HepG2 (cell line): Measurements from ENCODE around the gene ATP5PB. TPM values are rescaled to one million over a fixed set of nuclear protein-coding genes. Genes with fewer than 3 reads are reported as not detected.

Experiments used
- BCL6 ChIP-seq: IDR thresholded peaks from 2 replicates; pipeline ENCODE4 v1.6.1; 2016; ENCODE audit warnings: missing genetic modification reagents, missing compliant biosample characterization
- GLI4 ChIP-seq: sonication (generic); formaldehyde crosslinking; IDR thresholded peaks from 2 replicates; pipeline ENCODE4 v1.5.1; 2020; ENCODE audit warnings: missing genetic modification reagents, mild to moderate bottlenecking, moderate library complexity, borderline replicate concordance
- HOXD1 ChIP-seq: sonication (generic); formaldehyde crosslinking; IDR thresholded peaks from 2 replicates; pipeline ENCODE4 v1.5.0; 2020; ENCODE audit warnings: missing genetic modification reagents
- PTBP1 ChIP-seq: fragments of 200-400 bp; formaldehyde crosslinking; IDR thresholded peaks from 2 replicates; pipeline ENCODE4 v1.6.1; 2018; ENCODE audit warnings: low read length, low read depth; ENCODE audit not compliant: poor library complexity, severe bottlenecking
- SIN3A ChIP-seq: IDR thresholded peaks from 2 replicates; pipeline ENCODE4 v1.6.1; 2011; ENCODE audit warnings: low read depth, mild to moderate bottlenecking, control low read depth, low read length, borderline replicate concordance
- TCF12 ChIP-seq, 2 experiments: fragments of 450-650 bp in 1 of 2; sonication (generic) in 1 of 2; formaldehyde crosslinking in 1 of 2; IDR thresholded peaks; 2 replicates each; pipeline versions ENCODE4 v1.6.1 to v1.8.0; 2017 to 2022; ENCODE audit warnings: antibody characterized with exemption in 1 of 2, mild to moderate bottlenecking in 1 of 2, missing genetic modification reagents in 1 of 2, moderate library complexity in 1 of 2
- ZNF292 ChIP-seq: sonication (generic); formaldehyde crosslinking; IDR thresholded peaks from 2 replicates; pipeline ENCODE4 v1.8.1; 2022; ENCODE audit warnings: mild to moderate bottlenecking, low read depth, missing genetic modification reagents, borderline replicate concordance
- ZNF484 ChIP-seq: sonication (generic); formaldehyde crosslinking; IDR thresholded peaks from 2 replicates; pipeline ENCODE4 v1.5.1; 2020; ENCODE audit warnings: mild to moderate bottlenecking, low read depth, missing genetic modification reagents, borderline replicate concordance
- ZNF589 ChIP-seq: sonication (generic); formaldehyde crosslinking; conservative IDR thresholded peaks from 2 replicates; pipeline ENCODE4 v1.8.0; 2022; ENCODE audit warnings: mild to moderate bottlenecking, moderate library complexity, missing genetic modification reagents
- ZNF674 ChIP-seq: sonication (generic); formaldehyde crosslinking; IDR thresholded peaks from 2 replicates; pipeline ENCODE4 v1.5.0; 2020; ENCODE audit warnings: low read depth, mild to moderate bottlenecking, missing genetic modification reagents
- ZNF737 ChIP-seq: sonication (generic); formaldehyde crosslinking; IDR thresholded peaks from 2 replicates; pipeline ENCODE4 v1.5.0; 2020; ENCODE audit warnings: missing genetic modification reagents, mild to moderate bottlenecking, borderline replicate concordance
- ZZZ3 ChIP-seq: sonication (generic); formaldehyde crosslinking; IDR thresholded peaks from 2 replicates; pipeline ENCODE4 v1.4.0; 2020; ENCODE audit warnings: missing genetic modification reagents, mild to moderate bottlenecking, borderline replicate concordance
- polyA plus RNA-seq, 8 experiments: library from polyadenylated mRNA; depleted of rRNA in 3 of 8; stranded (reverse) in 7 of 8; unstranded in 1 of 8; fragments of >200 nt; fragmentation: Illumina TruSeq in 4 of 8; extraction: Trizol in 4 of 8; gene quantifications; 2 replicates each; pipeline versions ENCODE4 v1.2.1 to v1.2.3, GENCODE V29; 2011 to 2016; ENCODE audit warnings: low read depth in 4 of 8, missing spikeins in 1 of 8, mixed read lengths in 1 of 8; ENCODE audit not compliant: insufficient read depth in 1 of 8
- total RNA-seq, 5 experiments: library from RNA; depleted of rRNA; stranded (reverse); fragments of >200 nt; fragmentation: Illumina TruSeq; extraction: Trizol; gene quantifications; 2 replicates each; pipeline ENCODE4 v1.2.3, GENCODE V29; 2016; ENCODE audit warnings: low read depth in 1 of 5
- TF ChIP-seq, protein P1 (sequence below): IDR thresholded peaks from 2 replicates; pipeline ENCODE4 v1.6.1; 2012; ENCODE audit warnings: low read depth, low read length, improper control_type of control experiment
- TF ChIP-seq, protein P2 (sequence below): IDR thresholded peaks from 2 replicates; pipeline ENCODE4 v1.6.1; 2016; ENCODE audit warnings: control low read depth
- TF ChIP-seq, protein P3 (sequence below): sonication (generic); formaldehyde crosslinking; IDR thresholded peaks from 2 replicates; pipeline ENCODE4 v1.4.0; 2020; ENCODE audit warnings: low read depth, missing genetic modification reagents
- TF ChIP-seq, protein P4 (sequence below): sonication (generic); formaldehyde crosslinking; IDR thresholded peaks from 2 replicates; pipeline ENCODE4 v1.5.1; 2020; ENCODE audit warnings: missing genetic modification reagents, mild to moderate bottlenecking, borderline replicate concordance
- TF ChIP-seq, protein P5 (sequence below): sonication (generic); formaldehyde crosslinking; IDR thresholded peaks from 2 replicates; pipeline ENCODE4 v1.8.1; 2022; ENCODE audit warnings: mild to moderate bottlenecking, missing genetic modification reagents
- TF ChIP-seq, protein P6 (sequence below): sonication (generic); formaldehyde crosslinking; IDR thresholded peaks from 2 replicates; pipeline ENCODE4 v1.5.1; 2020; ENCODE audit warnings: mild to moderate bottlenecking, moderate library complexity, missing genetic modification reagents

Gene ATP5PB
- total and polyA plus RNA-seq, 2 of the 13 experiments (the other 11 are each of a cell fraction or from before 2014, with no cell fraction given), result 297 to 541 TPM

DNA sequence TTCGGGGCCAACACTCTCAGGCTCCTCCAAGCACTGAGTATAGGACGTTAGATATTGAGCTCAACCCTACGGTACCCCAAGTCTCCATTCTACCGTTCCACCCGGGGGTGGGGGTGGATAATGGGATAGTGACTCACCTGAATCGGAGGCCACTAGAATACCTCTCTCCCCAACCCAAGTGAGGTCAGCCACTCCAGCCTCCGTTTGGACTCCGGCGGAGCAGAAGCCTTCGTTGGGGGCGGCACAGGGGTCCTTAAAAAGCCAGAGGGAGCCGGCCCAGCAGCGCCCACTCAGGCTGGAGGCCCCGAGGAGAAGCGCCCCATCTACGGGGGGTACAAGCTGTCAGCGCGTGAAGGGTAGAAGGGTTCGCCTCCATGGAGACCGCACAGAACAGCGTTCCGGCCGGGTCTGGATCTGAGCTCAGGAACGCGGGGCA is 764 bp upstream of the ATP5PB start (continued):
- TF ChIP-seq, protein P1, sequence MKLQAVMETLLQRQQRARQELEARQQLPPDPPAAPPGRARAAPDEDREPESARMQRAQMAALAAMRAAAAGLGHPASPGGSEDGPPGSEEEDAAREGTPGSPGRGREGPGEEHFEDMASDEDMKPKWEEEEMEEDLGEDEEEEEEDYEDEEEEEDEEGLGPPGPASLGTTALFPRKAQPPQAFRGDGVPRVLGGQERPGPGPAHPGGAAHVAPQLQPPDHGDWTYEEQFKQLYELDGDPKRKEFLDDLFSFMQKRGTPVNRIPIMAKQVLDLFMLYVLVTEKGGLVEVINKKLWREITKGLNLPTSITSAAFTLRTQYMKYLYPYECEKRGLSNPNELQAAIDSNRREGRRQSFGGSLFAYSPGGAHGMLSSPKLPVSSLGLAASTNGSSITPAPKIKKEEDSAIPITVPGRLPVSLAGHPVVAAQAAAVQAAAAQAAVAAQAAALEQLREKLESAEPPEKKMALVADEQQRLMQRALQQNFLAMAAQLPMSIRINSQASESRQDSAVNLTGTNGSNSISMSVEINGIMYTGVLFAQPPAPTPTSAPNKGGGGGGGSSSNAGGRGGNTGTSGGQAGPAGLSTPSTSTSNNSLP, result no peak
- TF ChIP-seq ZNF589 (CRISPR knock-in tag), result no peak
- TF ChIP-seq, protein P2, sequence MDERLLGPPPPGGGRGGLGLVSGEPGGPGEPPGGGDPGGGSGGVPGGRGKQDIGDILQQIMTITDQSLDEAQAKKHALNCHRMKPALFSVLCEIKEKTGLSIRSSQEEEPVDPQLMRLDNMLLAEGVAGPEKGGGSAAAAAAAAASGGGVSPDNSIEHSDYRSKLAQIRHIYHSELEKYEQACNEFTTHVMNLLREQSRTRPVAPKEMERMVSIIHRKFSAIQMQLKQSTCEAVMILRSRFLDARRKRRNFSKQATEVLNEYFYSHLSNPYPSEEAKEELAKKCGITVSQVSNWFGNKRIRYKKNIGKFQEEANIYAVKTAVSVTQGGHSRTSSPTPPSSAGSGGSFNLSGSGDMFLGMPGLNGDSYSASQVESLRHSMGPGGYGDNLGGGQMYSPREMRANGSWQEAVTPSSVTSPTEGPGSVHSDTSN (CRISPR knock-in tag), result no peak
- TF ChIP-seq, protein P3, sequence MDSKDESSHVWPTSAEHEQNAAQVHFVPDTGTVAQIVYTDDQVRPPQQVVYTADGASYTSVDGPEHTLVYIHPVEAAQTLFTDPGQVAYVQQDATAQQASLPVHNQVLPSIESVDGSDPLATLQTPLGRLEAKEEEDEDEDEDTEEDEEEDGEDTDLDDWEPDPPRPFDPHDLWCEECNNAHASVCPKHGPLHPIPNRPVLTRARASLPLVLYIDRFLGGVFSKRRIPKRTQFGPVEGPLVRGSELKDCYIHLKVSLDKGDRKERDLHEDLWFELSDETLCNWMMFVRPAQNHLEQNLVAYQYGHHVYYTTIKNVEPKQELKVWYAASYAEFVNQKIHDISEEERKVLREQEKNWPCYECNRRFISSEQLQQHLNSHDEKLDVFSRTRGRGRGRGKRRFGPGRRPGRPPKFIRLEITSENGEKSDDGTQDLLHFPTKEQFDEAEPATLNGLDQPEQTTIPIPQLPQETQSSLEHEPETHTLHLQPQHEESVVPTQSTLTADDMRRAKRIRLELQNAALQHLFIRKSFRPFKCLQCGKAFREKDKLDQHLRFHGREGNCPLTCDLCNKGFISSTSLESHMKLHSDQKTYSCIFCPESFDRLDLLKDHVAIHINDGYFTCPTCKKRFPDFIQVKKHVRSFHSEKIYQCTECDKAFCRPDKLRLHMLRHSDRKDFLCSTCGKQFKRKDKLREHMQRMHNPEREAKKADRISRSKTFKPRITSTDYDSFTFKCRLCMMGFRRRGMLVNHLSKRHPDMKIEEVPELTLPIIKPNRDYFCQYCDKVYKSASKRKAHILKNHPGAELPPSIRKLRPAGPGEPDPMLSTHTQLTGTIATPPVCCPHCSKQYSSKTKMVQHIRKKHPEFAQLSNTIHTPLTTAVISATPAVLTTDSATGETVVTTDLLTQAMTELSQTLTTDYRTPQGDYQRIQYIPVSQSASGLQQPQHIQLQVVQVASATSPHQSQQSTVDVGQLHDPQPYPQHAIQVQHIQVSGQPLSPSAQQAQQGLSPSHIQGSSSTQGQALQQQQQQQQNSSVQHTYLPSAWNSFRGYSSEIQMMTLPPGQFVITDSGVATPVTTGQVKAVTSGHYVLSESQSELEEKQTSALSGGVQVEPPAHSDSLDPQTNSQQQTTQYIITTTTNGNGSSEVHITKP (CRISPR knock-in tag), result no peak
- TF ChIP-seq ZNF484, result no peak
- no peak for TF ChIP-seq GLI4 (CRISPR knock-in tag)
- TF ChIP-seq, protein P4, sequence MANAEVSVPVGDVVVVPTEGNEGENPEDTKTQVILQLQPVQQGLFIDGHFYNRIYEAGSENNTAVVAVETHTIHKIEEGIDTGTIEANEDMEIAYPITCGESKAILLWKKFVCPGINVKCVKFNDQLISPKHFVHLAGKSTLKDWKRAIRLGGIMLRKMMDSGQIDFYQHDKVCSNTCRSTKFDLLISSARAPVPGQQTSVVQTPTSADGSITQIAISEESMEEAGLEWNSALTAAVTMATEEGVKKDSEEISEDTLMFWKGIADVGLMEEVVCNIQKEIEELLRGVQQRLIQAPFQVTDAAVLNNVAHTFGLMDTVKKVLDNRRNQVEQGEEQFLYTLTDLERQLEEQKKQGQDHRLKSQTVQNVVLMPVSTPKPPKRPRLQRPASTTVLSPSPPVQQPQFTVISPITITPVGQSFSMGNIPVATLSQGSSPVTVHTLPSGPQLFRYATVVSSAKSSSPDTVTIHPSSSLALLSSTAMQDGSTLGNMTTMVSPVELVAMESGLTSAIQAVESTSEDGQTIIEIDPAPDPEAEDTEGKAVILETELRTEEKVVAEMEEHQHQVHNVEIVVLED (CRISPR knock-in tag), result no peak
- TF ChIP-seq TCF12 (IDR thresholded peaks at IDR 0.05), result no peak
- no peak for TF ChIP-seq TCF12 (CRISPR knock-in tag; IDR thresholded peaks at IDR 0.05)
- TF ChIP-seq, protein P5, sequence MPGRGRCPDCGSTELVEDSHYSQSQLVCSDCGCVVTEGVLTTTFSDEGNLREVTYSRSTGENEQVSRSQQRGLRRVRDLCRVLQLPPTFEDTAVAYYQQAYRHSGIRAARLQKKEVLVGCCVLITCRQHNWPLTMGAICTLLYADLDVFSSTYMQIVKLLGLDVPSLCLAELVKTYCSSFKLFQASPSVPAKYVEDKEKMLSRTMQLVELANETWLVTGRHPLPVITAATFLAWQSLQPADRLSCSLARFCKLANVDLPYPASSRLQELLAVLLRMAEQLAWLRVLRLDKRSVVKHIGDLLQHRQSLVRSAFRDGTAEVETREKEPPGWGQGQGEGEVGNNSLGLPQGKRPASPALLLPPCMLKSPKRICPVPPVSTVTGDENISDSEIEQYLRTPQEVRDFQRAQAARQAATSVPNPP (CRISPR knock-in tag), result no peak
- no peak for TF ChIP-seq ZNF737
- no peak for TF ChIP-seq ZNF674 (CRISPR knock-in tag)
- no peak for TF ChIP-seq ZNF292
- TF ChIP-seq ZZZ3 (CRISPR knock-in tag), result no peak
- no peak for TF ChIP-seq HOXD1 (CRISPR knock-in tag)
- TF ChIP-seq BCL6 (CRISPR knock-in tag), result no peak
- no peak for TF ChIP-seq PTBP1
- no peak for TF ChIP-seq SIN3A
- TF ChIP-seq, protein P6, sequence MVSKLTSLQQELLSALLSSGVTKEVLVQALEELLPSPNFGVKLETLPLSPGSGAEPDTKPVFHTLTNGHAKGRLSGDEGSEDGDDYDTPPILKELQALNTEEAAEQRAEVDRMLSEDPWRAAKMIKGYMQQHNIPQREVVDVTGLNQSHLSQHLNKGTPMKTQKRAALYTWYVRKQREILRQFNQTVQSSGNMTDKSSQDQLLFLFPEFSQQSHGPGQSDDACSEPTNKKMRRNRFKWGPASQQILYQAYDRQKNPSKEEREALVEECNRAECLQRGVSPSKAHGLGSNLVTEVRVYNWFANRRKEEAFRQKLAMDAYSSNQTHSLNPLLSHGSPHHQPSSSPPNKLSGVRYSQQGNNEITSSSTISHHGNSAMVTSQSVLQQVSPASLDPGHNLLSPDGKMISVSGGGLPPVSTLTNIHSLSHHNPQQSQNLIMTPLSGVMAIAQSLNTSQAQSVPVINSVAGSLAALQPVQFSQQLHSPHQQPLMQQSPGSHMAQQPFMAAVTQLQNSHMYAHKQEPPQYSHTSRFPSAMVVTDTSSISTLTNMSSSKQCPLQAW (CRISPR knock-in tag), result no peak
